ENCODE measurements around the gene FAM185A.
"Not testable (repeated sequence)": the region's sequence is repeated elsewhere in the genome, so short reads cannot be mapped to it uniquely, and the experiment has no call there.

FAM185A gene

DNA sequence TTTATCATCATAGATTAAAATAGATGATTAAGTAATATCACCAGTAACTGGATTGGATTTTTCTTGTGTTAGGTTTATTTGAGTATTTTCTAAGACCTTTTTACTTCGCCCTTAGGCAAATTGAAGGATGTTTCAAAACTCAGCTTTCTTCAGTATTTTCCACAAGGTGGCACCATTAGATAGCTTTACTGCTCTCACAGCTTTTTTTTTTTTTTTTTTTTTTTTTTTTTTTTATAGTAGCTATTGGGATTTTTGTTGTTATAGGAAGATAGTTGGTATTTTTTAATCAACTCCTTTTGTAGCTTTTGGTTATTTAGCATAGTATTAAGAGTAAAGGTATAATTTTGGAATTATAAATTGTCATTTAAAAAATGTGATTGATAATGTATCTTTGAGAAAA lies 9.4 kb downstream of the FAM185A start:
- not testable (repeated sequence) for H3K27me3 ChIP-seq (ENCODE audit: insufficient read depth, poor library complexity, severe bottlenecking); H3K27ac ChIP-seq (replicated peaks); H3K4me3 ChIP-seq (replicated peaks; ENCODE audit: insufficient read depth, low read length); DNase-seq (ENCODE audit: low read depth in 1 of 2, low spot score in 1 of 2)

DNA sequence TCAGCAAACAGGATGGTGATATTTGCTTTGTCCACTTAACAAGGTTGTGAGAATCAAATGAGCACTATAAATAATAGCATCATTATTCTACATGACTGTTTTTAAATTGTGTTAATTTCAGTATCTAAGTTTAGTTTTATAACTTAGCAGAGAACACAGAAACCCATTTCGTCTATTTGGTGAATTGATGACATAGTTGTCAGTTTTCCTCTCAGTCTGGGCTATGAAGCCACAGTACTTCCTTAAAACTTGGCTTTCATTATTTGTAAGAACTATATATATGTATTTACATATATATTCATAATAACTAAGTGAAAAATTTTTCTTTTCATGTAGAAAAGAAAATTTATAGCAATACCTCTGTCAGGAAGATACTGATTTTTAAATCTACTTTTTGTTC lies 11.1 kb downstream of the FAM185A start:
- H3K27ac ChIP-seq (replicated peaks); H3K4me3 ChIP-seq (replicated peaks; ENCODE audit: insufficient read depth, low read length); H3K27me3 ChIP-seq (ENCODE audit: insufficient read depth, poor library complexity, severe bottlenecking); DNase-seq (ENCODE audit: low read depth in 1 of 2, low spot score in 1 of 2): not testable (repeated sequence)

DNA sequence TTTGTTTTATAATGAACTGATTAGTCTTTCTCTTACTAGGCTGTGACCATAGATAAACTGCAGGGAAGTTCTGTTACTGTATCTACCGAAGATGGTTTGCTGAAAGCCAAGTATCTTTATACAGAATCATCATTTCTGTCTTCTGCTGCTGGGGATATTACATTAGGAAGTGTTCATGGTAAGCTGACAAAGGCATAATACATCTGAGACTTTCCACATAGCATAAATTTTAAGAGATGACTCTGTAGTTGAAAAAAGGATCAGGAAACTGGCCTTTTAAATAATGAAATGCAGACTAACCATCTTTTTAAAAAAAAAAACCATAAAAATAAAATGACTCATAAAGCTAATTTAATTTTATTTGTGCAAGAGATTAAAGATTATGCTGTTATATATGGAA lies 12.4 kb downstream of the FAM185A start:
- H3K4me3 ChIP-seq (replicated peaks; ENCODE audit: insufficient read depth, low read length); DNase-seq (ENCODE audit: low read depth in 1 of 2, low spot score in 1 of 2); H3K27ac ChIP-seq (replicated peaks); H3K27me3 ChIP-seq (ENCODE audit: insufficient read depth, poor library complexity, severe bottlenecking): not testable (repeated sequence)

DNA sequence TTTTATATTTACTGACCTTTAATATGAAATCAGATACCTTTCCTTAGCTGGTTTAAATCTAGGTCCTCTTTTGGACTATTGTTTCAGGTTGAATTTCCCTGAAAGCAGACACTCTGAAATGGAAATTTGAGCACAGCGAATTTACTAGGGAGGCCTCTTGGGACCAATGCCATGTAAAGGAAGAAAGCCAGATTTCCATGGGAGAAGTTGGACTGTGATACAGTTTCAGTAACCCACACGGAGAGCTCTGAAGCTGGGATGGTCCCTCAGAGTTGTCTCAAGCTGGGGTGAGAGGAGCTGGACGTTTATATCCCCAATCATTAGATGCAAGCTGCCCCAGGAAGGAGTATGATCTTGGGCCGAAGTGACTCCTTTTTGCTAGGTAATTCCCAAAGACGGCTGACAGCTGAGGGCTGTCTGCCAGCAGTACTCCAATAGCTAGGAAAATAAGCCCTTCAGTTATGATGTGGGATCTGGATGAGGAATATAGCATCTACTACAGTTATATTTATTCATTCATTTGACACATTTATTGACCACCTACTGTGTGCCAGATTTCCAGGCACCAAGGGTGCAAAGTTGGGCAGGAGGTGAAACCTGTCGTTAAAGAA lies 14.6 kb downstream of the FAM185A start:
- H3K27ac ChIP-seq (replicated peaks); H3K4me3 ChIP-seq (replicated peaks; ENCODE audit: insufficient read depth, low read length); DNase-seq (ENCODE audit: low read depth in 1 of 2, low spot score in 1 of 2); H3K27me3 ChIP-seq (ENCODE audit: insufficient read depth, poor library complexity, severe bottlenecking): not testable (repeated sequence)

DNA sequence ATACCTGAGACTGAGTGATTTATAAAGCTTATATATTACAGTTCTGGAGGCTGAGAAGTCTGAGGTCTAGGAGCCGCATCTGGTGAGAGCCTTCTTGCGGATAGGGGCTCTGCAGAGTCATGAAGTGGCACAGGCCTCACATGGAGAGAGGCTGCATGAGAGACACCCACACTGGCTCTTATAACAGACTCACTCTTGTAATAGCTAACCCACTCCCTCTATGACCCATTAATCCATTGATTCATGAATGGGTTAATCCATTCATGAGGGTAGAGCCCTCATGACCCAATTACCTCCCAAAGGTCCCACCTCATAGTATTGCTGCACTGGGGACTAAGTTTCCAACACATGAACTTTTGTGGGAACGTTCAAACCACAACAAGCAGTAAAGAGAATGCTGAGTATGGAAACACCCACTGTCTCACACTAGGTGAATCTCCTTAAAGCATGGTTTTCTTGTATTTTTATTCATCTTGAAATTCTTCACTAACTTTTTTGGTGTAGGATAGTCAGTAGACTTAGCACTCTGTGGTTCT lies 20.9 kb downstream of the FAM185A start:
- H3K27ac ChIP-seq (replicated peaks); DNase-seq (ENCODE audit: low read depth in 1 of 2, low spot score in 1 of 2); H3K27me3 ChIP-seq (ENCODE audit: insufficient read depth, poor library complexity, severe bottlenecking); H3K4me3 ChIP-seq (replicated peaks; ENCODE audit: insufficient read depth, low read length): not testable (repeated sequence)

DNA sequence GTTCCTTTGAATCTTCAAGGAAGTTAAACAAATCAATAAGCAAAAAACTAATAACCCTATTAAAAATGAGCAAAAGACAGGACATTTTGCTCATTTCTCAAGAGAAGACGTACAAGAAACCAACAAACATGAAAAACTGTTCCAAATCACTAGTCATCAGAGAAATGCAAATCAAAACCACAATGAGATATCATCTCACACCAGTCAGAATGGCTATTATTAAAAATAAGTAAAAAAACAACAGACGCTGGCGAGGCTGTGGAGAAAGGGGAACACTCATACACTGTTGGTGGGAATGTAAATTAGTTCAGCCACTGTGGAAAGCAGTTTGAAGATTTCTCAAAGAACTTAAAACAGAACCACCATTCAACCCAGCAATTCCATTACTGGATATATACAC lies 21.7 kb downstream of the FAM185A start:
- not testable (repeated sequence) for DNase-seq (ENCODE audit: low read depth in 1 of 2, low spot score in 1 of 2); H3K27me3 ChIP-seq (ENCODE audit: insufficient read depth, poor library complexity, severe bottlenecking); H3K27ac ChIP-seq (replicated peaks); H3K4me3 ChIP-seq (replicated peaks; ENCODE audit: insufficient read depth, low read length)

DNA sequence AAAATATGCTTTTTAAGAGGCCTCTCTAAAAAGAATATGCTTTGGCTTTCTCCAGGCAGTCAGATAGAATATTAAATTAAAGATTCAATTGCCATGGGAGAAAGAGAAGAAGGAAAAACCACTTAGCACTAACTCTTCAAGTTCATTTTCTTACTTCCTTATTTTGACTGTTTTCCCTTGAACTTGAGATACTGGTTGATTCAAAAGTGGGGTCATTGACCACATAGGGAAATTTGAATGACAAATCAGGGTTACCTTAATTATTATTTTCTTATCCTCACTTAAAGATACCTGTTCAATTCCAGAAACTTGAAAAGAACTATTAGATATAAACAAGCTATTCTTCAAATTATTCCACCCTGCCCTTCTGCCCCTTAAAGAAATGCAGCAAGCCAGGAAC lies 27.4 kb downstream of the FAM185A start:
- H3K27me3 ChIP-seq (ENCODE audit: insufficient read depth, poor library complexity, severe bottlenecking); H3K4me3 ChIP-seq (replicated peaks; ENCODE audit: insufficient read depth, low read length); H3K27ac ChIP-seq (replicated peaks); DNase-seq (ENCODE audit: low read depth in 1 of 2, low spot score in 1 of 2): not testable (repeated sequence)

DNA sequence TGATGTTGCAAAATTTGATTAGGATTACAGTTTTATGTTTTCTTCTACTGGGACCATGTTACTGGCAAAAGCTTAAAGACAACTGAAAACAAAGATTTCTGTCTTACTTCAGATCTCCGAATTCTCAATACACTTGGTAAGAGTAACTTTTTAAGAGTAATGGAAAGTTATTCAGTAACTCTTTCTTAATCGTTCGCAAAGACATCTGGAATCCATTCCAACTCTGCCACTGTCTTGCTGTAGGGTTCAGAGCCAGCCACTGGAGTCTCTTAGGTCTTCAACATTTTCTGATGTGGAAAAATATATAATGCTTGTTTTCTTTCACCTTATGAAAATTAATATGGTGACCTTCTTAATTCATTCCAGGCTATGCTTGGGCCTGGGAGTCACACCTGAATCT lies 29.9 kb downstream of the FAM185A start:
- H3K27me3 ChIP-seq (ENCODE audit: insufficient read depth, poor library complexity, severe bottlenecking); H3K4me3 ChIP-seq (replicated peaks; ENCODE audit: insufficient read depth, low read length); DNase-seq (ENCODE audit: low read depth in 1 of 2, low spot score in 1 of 2); H3K27ac ChIP-seq (replicated peaks): not testable (repeated sequence)

DNA sequence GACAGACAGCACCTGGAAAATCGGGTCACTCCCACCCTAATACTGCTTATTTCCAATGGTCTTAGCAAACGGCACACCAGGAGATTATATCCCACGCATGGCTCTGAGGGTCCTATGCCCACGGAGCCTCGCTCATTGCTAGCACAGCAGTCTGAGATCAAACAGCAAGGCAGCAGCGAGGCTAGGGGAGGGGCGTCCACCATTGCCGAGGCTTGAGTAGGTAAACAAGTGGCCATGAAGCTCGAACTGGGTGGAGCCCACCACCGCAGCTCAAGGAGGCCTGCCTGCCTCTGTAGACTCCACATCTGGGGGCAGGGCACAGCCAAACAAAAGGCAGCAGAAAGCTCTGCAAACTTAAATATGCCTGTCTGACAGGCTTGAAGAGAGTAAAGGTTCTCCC lies 32.1 kb downstream of the FAM185A start:
- not testable (repeated sequence) for H3K4me3 ChIP-seq (replicated peaks; ENCODE audit: insufficient read depth, low read length); H3K27ac ChIP-seq (replicated peaks); DNase-seq (ENCODE audit: low read depth in 1 of 2, low spot score in 1 of 2); H3K27me3 ChIP-seq (ENCODE audit: insufficient read depth, poor library complexity, severe bottlenecking)

DNA sequence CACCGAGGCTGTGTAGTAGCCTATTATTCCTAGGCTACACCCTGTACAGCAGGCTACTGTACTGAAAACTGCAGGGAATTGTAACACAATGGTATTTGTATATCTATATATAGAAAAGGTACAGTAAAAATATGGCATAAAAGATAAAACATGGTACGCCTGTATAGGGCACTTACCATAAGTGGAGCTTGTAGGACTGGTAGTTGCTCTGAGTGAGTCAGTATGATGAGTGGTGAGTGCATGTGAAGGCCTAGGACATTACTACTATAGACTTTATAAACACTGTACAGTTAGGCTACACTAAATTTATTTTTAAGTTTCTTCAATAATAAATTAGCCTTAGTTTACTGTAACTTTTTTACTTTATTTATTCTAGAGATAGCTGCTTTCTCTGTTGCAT lies 40.0 kb downstream of the FAM185A start:
- H3K4me3 ChIP-seq (replicated peaks; ENCODE audit: insufficient read depth, low read length); DNase-seq (ENCODE audit: low read depth in 1 of 2, low spot score in 1 of 2); H3K27me3 ChIP-seq (ENCODE audit: insufficient read depth, poor library complexity, severe bottlenecking); H3K27ac ChIP-seq (replicated peaks): not testable (repeated sequence)

DNA sequence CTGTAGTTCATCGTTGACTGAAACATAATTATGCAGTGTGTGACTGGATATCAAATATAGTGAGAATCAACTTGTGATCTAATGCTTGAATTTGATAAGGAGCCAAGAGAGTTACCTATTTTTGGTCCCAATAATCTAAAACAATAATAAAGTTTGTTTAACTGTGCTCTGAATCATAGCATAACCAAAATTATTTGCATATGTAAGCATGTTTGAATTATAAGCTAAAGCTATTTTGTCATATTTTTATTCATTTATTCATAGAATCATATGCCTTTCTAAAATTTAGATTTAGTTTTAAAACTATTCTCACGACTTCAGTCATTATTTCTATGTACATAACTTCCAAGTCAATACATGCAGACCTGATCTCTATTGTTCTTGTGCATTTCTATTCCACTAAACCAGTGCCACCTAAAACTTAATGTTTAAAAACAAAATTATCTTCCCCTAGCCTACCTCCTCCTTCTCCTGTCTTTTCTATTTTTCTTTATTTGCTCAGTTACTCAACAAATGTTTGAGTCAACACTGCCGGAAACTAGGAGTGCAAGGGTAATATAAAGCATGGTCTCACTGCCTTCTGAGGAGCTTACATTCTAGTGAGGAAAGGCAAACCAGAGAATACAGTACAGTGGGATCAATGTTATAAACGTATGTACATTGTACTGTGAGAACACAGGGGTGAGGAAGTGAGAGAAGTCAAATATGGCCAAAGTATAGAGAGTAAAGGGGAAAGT lies 41.7 kb downstream of the FAM185A start:
- H3K27me3 ChIP-seq (ENCODE audit: insufficient read depth, poor library complexity, severe bottlenecking); H3K4me3 ChIP-seq (replicated peaks; ENCODE audit: insufficient read depth, low read length); DNase-seq (ENCODE audit: low read depth in 1 of 2, low spot score in 1 of 2); H3K27ac ChIP-seq (replicated peaks): not testable (repeated sequence)

DNA sequence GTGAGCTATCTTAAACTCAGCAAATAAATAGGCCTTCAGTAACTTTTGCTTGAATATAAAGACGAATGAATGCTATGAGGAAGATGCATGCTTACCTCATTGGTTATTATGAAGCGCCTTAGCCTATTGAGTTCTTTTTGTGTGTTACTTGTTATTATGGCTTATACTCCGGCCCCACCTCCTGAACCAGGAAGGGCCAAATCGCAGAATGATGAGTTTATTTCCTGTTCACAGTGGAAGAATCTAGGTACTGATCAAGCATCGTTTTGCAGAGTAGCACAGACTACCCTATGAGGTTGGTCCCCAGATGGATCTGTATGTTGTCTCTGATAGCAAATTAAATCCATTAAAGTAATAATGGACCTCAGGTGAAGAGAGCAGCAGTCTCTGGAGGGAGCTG lies 42.6 kb downstream of the FAM185A start:
- DNase-seq (ENCODE audit: low read depth in 1 of 2, low spot score in 1 of 2); H3K27me3 ChIP-seq (ENCODE audit: insufficient read depth, poor library complexity, severe bottlenecking); H3K4me3 ChIP-seq (replicated peaks; ENCODE audit: insufficient read depth, low read length); H3K27ac ChIP-seq (replicated peaks): not testable (repeated sequence)

DNA sequence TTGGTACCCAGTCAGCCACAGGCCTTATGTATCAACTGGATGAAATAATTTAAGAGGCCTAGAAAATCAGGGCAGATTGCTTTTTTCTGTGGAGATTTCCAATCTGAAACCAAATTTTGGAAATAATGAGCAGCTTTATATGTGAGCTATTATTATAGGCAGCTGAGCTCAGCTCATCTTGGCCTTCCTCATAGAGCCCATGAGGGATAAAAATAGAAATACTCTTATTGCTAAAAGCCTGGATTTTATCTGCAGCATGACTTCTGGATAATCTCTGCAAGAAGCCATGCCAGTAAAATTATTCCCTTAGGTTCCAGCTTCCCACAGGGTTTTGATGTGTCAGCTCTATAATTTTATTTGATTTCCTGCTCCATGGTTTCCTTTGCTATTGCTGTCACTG lies 43.0 kb downstream of the FAM185A start:
- not testable (repeated sequence) for H3K4me3 ChIP-seq (replicated peaks; ENCODE audit: insufficient read depth, low read length); H3K27ac ChIP-seq (replicated peaks); H3K27me3 ChIP-seq (ENCODE audit: insufficient read depth, poor library complexity, severe bottlenecking); DNase-seq (ENCODE audit: low read depth in 1 of 2, low spot score in 1 of 2)

DNA sequence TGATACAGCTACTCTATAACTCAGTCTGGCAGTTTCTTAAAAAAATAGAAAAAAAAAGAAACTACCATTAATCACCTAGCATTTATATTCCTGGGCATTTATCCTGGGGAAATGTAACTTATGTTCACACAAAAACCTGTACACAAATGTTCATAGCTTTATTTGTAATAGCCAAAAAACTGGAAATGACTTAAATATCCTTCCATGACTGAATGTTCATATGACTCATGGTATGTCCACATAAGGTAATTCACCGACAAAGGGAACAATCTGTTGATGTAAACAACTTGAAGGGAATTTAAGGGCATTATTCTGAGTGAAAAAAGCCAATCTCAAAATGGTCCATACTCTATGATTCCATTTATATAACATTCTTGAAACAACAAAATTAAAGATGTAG lies 45.8 kb downstream of the FAM185A start:
- not testable (repeated sequence) for H3K27me3 ChIP-seq (ENCODE audit: insufficient read depth, poor library complexity, severe bottlenecking); DNase-seq (ENCODE audit: low read depth in 1 of 2, low spot score in 1 of 2); H3K4me3 ChIP-seq (replicated peaks; ENCODE audit: insufficient read depth, low read length); H3K27ac ChIP-seq (replicated peaks)

DNA sequence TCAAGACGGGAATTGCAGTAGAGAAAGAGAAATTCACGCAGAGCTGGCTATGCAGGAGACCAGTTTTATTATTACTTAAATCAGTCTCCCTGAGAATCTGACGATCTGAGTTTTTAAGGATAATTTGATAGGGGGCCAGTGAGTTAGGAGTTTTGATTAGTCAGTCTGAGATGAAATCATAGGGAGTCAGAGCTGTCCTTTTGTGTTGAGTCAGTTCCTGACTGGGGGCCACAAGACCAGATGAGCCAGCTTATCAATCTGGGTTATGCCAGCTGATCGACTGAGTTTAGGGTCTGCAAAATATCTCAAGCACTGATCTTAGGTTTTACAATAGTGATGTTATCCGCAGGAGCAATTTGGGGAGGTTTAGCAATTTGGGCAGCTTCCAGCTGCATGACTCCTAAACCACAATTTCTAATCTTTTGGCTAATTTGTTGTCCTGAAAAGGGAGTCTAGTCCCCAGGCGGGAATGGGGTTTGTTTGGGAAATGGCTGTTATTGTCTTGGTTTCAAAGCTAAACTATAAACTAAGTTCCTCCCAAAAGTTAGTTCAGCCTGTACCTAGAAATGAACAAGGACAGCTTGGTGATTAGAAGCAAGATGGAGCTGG lies 47.3 kb downstream of the FAM185A start:
- not testable (repeated sequence) for H3K27me3 ChIP-seq (ENCODE audit: insufficient read depth, poor library complexity, severe bottlenecking); DNase-seq (ENCODE audit: low read depth in 1 of 2, low spot score in 1 of 2); H3K27ac ChIP-seq (replicated peaks); H3K4me3 ChIP-seq (replicated peaks; ENCODE audit: insufficient read depth, low read length)
